Measurements from ENCODE around the gene CSDE1. TPM values are rescaled to one million over a fixed set of nuclear protein-coding genes. Genes with fewer than 3 reads are reported as not detected.
A peak's percentile ranks its signal among the peaks of the same experiment; 100 is the strongest.

CSDE1 gene
- 587 to 595 TPM (median 591 TPM) in 3 replicates for total RNA-seq (2021)
- Bru-seq, nascent RNA, result percentile 97 among the genes with signal in this experiment
- long read RNA-seq, experiment 1, full-length matches to known transcripts, result 2,158 of 2,637 reads
- long read RNA-seq, experiment 1, partial matches to known transcripts, result 277 of 2,637 reads
- long read RNA-seq, experiment 1, other reads (novel, unspliced or antisense), result 202 of 2,637 reads
- long read RNA-seq, experiment 2, full-length matches to known transcripts, result 191 of 661 reads
- long read RNA-seq, experiment 2, partial matches to known transcripts, result 352 of 661 reads
- long read RNA-seq, experiment 2, other reads (novel, unspliced or antisense), result 118 of 661 reads
- long read RNA-seq, experiment 3, full-length matches to known transcripts, result 192 of 292 reads
- long read RNA-seq, experiment 3, partial matches to known transcripts, result 76 of 292 reads
- long read RNA-seq, experiment 3, other reads (novel, unspliced or antisense), result 24 of 292 reads

- ChIA-PET POLR2A (interaction anchor here (0.5 to 1.7 kb wide), 4 partner anchors 28 to 733 kb away, joined by 3 to 5 read pairs (median 4); partner anchors contain the start of gene NRAS), CTCF (interaction anchor here (1.6 kb wide), 1 partner anchor 295 kb away, joined by 4 read pairs; no protein-coding TSS in a partner anchor)
- H3K27me3 Mint-ChIP-seq (ENCODE audit: low read depth), result no peaks in the 10 kb centered on the region
- peaks cover 9% of the 10 kb centered on the region for H3K9me3 Mint-ChIP-seq
- ATAC-seq, result peak; percentile 87
- DNase-seq (ENCODE audit: low spot score), result peak; percentile 98
- H3K4me3 Mint-ChIP-seq, result peak within 1 kb of the TSS; percentile 99
- H3K36me3 Mint-ChIP-seq, result peaks cover 15% of the 10 kb centered on the region
- peaks cover 48% of the 10 kb centered on the region for H3K4me1 Mint-ChIP-seq
- peak within 1 kb of the TSS; percentile 100 for H3K27ac Mint-ChIP-seq
- peak; percentile 79 for TF ChIP-seq SP1 (CRISPR knock-in tag; conservative IDR thresholded peaks at IDR 0.05)
- peak; percentile 40; the same call in 1 of the 2 replicates for TF ChIP-seq GABPB1 (CRISPR knock-in tag; IDR thresholded peaks at IDR 0.05)
- peak; percentile 66; the same call in 1 of the 2 replicates for TF ChIP-seq TEAD4 (CRISPR knock-in tag; IDR thresholded peaks at IDR 0.05)
- TF ChIP-seq ERG (CRISPR knock-in tag; IDR thresholded peaks at IDR 0.05), result no peak; the same call in 1 of the 2 replicates
- 0 out of 2 replicates have a peak, but pooled peaks have one; percentile 54 for TF ChIP-seq PRRX2 (CRISPR knock-in tag; IDR thresholded peaks at IDR 0.05)
- no peak for TF ChIP-seq ZNF121 (CRISPR knock-in tag; IDR thresholded peaks at IDR 0.05)
- no peak for TF ChIP-seq ETV6 (CRISPR knock-in tag; IDR thresholded peaks at IDR 0.05)
- TF ChIP-seq TEAD1 (CRISPR knock-in tag; IDR thresholded peaks at IDR 0.05), result 0 out of 2 replicates have a peak, but pooled peaks have one; percentile 89
- TF ChIP-seq CREM (CRISPR knock-in tag; IDR thresholded peaks at IDR 0.05), result peak; percentile 66; the same call in 1 of the 2 replicates
- TF ChIP-seq FOXP1 (CRISPR knock-in tag; IDR thresholded peaks at IDR 0.05; ENCODE audit: borderline replicate concordance), result peak; percentile 86; the same call in 1 of the 2 replicates
- TF ChIP-seq NR1H2 (CRISPR knock-in tag; IDR thresholded peaks at IDR 0.05), result no peak
- no peak for TF ChIP-seq ZSCAN18 (CRISPR knock-in tag; IDR thresholded peaks at IDR 0.05)
- TF ChIP-seq ZNF425 (CRISPR knock-in tag; conservative IDR thresholded peaks at IDR 0.05), result peak; percentile 68; the same call in 1 of the 2 replicates
- no peak for TF ChIP-seq TP53 (CRISPR knock-in tag; IDR thresholded peaks at IDR 0.05)
- TF ChIP-seq HMGXB4 (CRISPR knock-in tag; IDR thresholded peaks at IDR 0.05), result peak; percentile 47; the same call in 1 of the 2 replicates
- no peak for TF ChIP-seq SOX15 (CRISPR knock-in tag; IDR thresholded peaks at IDR 0.05)
- TF ChIP-seq MAX (CRISPR knock-in tag; IDR thresholded peaks at IDR 0.05), result peak; percentile 70
- TF ChIP-seq ARID4B (CRISPR knock-in tag; IDR thresholded peaks at IDR 0.05; ENCODE audit: borderline replicate concordance), result peak; percentile 50; the same call in 1 of the 2 replicates
- no peak for TF ChIP-seq ZNF423 (CRISPR knock-in tag; IDR thresholded peaks at IDR 0.05)
- TF ChIP-seq GTF2I (CRISPR knock-in tag; conservative IDR thresholded peaks at IDR 0.05), result peak; percentile 67; the same call in 1 of the 2 replicates
These were observed at the start of gene CSDE1 for GRCh38 chr1:114757455-114758255. CSDE1 (minus strand) TSS chr1:114757984; CDS start chr1:114739890, 18,094 bp downstream.

Measured in WTC11 (cell line).